Gastrocnemius medialis (tissue), 4 donors: ENCODE data around the gene LRRC27. TPM values are rescaled to one million over a fixed set of nuclear protein-coding genes. Genes with fewer than 3 reads are reported as not detected.

ENCODE experiments used
- ATAC-seq, 2 donors: fragments of 150-250 bp; one replicate each; pipeline ENCODE4 v1.9.1; 2016
- DNase-seq, 2 donors: peaks; one replicate each; pipeline ENCODE4 v3.0.0-alpha.2; 2019
- H3K27ac ChIP-seq, 4 donors: fragments of 200-600 bp; sonication (generic); 1 replicate in 1 of 4; 2 replicates in 3 of 4; pipeline ENCODE4 v1.5.1; 2016 to 2018; ENCODE audit warnings: mild to moderate bottlenecking in 2 of 4, moderate library complexity in 1 of 4
- H3K27me3 ChIP-seq, 3 donors: fragments of 200-600 bp; sonication (generic) in 2 of 3; 1 replicate in 1 of 3; 2 replicates in 2 of 3; pipeline versions ENCODE4 v1.5.1 to v1.6.0; 2016 to 2019; ENCODE audit warnings: mild to moderate bottlenecking in 1 of 3, moderate library complexity in 1 of 3
- H3K36me3 ChIP-seq, 2 donors: fragments of 200-600 bp; sonication (generic) in 1 of 2; one replicate each; pipeline ENCODE4 v1.5.1; 2017 to 2018
- H3K4me1 ChIP-seq, 2 donors: fragments of 200-600 bp; sonication (generic) in 1 of 2; one replicate each; pipeline ENCODE4 v1.5.1; 2016 to 2017; ENCODE audit warnings: mild to moderate bottlenecking in 2 of 2
- H3K4me3 ChIP-seq, 4 donors: fragments of 200-600 bp; sonication (generic) in 3 of 4; 1 replicate in 1 of 4; 2 replicates in 3 of 4; pipeline ENCODE4 v1.5.1; 2016 to 2019; ENCODE audit warnings: mild to moderate bottlenecking in 2 of 4
- H3K9me3 ChIP-seq, 3 donors: fragments of 200-600 bp; sonication (generic) in 2 of 3; 1 replicate in 1 of 3; 2 replicates in 2 of 3; pipeline ENCODE4 v1.5.1; 2016 to 2019
- POLR2A ChIP-seq, 2 donors: fragments of 450-650 bp; IDR thresholded peaks; one replicate each; pipeline ENCODE4 v1.6.1; 2017; ENCODE audit warnings: antibody characterized with exemption in 2 of 2, mild to moderate bottlenecking in 2 of 2, moderate library complexity in 2 of 2
- in situ Hi-C, 4 donors: fragments of 200-750 bp; cut with MboI; loops; one replicate each; pipeline versions ENCODE4 v1.15.0 to v1.8.0; 2017; ENCODE audit warnings: low sequenced_read_pairs in 4 of 4
- intact Hi-C: fragments of 100-400 bp; cut with DNase I; formaldehyde crosslinking; loops from one replicate; pipeline ENCODE4 v1.15.1; 2023; ENCODE audit warnings: low total_unique reads
- total RNA-seq, 4 donors: library from RNA; depleted of rRNA; stranded (reverse); fragments of >200 nt; gene quantifications; one replicate each; pipeline versions ENCODE4 v1.1.0 to v1.2.3, GENCODE V29; 2016
- TF ChIP-seq, protein P1 (sequence below), 5 experiments: fragments of 450-650 bp in 3 of 5; fragments of 200-600 bp in 2 of 5; sonication (generic) in 2 of 5; IDR thresholded peaks in 4 of 5; conservative IDR thresholded peaks in 1 of 5; 1 replicate in 4 of 5; 2 replicates in 1 of 5; pipeline ENCODE4 v1.5.1; 2016 to 2019; ENCODE audit warnings: antibody characterized with exemption in 5 of 5, mild to moderate bottlenecking in 3 of 5, moderate library complexity in 3 of 5

Gene LRRC27
- total RNA-seq, 4 donors from 2014 or later: 1.0 to 7.0 (median 4.1) TPM

DNA sequence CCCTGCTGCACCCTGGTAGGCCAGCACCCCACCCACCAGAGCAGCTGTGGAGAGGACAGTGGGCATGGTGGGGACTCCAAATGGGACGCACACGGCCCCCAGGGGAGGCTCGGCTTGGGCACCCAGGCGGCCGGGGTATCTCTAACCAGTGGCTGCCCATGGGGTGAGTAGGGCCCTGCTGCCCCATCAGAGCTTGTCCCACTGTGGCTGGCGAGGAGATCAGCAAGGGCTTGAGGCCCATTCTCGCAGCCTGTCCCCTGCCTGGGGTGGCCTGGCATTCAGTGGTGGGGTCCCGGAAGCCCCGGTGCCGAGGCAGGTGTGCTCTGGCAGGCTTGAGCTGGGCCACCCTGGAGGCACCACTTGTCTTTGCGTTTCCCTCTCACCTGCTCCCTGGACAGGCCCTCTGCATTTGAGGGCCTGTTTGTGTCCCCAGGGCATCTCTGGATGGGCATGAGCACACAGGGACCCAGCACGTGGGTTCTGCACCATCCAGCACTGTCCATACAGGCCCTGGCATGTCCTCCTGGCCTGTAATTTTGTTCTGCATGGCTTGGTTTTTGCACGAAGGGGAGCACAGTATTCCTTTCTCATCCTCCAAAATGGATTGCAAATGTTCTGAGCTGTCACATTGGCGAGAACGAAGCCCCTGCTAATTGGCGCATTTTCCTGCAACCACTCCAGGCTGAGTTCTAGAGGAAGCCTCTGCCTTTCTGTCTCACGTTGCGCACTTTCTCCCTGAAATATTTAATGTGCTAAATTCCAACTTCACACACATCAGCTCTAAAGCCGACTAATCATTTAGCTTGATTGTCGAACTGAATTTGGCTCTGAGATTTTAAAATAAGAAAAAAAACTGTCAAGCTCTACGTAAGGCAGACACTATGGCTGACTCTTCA is 92.2 kb downstream of the LRRC27 start:
- Histone ChIP-seq H3K4me1 (peaks cover 35 to 45% of the 10 kb centered on the region in 2 donors), H3K27me3 (no peaks in the 10 kb centered on the region), H3K9me3 (no peaks in the 10 kb centered on the region), H3K4me3 (no peak overlapping the region), H3K36me3 (no peaks in the 10 kb centered on the region), H3K27ac (no peak overlapping the region)
- ATAC-seq: no peak
- intact Hi-C loops: no loop called here
- no peak for DNase-seq
- TF ChIP-seq, protein P1, sequence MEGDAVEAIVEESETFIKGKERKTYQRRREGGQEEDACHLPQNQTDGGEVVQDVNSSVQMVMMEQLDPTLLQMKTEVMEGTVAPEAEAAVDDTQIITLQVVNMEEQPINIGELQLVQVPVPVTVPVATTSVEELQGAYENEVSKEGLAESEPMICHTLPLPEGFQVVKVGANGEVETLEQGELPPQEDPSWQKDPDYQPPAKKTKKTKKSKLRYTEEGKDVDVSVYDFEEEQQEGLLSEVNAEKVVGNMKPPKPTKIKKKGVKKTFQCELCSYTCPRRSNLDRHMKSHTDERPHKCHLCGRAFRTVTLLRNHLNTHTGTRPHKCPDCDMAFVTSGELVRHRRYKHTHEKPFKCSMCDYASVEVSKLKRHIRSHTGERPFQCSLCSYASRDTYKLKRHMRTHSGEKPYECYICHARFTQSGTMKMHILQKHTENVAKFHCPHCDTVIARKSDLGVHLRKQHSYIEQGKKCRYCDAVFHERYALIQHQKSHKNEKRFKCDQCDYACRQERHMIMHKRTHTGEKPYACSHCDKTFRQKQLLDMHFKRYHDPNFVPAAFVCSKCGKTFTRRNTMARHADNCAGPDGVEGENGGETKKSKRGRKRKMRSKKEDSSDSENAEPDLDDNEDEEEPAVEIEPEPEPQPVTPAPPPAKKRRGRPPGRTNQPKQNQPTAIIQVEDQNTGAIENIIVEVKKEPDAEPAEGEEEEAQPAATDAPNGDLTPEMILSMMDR (IDR thresholded peaks at IDR 0.05 in 4 of 5, conservative IDR thresholded peaks at IDR 0.05 in 1 of 5): no peak
- TF ChIP-seq POLR2A (IDR thresholded peaks at IDR 0.05): no peak
- in situ Hi-C loops: no loop called here

DNA sequence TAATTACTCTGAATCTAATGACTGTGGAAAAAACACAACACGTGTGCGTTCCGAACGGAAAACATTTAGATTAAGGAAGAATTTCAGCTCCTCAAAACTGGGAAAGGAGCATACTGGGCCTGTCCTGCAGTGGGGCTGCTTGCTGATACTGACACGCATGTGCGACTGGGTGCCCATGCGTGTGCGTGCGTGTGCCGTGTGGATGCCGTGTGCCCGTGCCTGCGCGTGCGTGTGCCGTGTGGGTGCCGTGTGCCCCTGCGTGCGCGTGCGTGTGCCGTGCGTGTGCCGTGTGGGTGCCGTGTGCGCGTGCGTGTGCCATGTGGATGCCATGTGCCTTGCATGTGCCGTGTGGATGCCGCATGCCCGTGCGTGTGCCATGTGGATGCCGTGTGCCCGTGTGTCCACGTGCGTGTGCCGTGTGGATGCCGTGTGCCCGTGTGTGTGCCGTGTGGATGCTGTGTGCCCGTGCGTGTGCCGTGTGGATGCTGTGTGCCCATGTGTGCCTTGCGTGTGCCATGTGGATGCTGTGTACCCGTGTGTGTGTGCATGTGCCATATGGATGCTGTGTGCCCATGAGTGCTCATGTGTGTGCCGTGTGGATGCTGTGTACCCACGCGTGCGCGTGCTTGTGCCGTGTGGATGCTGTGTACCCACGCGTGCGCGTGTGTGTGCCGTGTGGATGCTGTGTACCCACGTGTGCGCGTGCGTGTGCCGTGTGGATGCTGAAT is 93.2 kb downstream of the LRRC27 start:
- no peak overlapping the region for H3K27ac ChIP-seq
- TF ChIP-seq, protein P1 (IDR thresholded peaks at IDR 0.05 in 4 of 5, conservative IDR thresholded peaks at IDR 0.05 in 1 of 5): no peak
- no peak for TF ChIP-seq POLR2A (IDR thresholded peaks at IDR 0.05)
- no peaks in the 10 kb centered on the region for H3K27me3 ChIP-seq
- in situ Hi-C loops: no loop called here
- H3K4me1 ChIP-seq: peaks cover 34 to 37% of the 10 kb centered on the region in 2 donors
- intact Hi-C loops: no loop called here
- no peak for DNase-seq
- no peak overlapping the region for H3K4me3 ChIP-seq
- H3K9me3 ChIP-seq: no peaks in the 10 kb centered on the region
- no peak for ATAC-seq
- H3K36me3 ChIP-seq: no peaks in the 10 kb centered on the region

DNA sequence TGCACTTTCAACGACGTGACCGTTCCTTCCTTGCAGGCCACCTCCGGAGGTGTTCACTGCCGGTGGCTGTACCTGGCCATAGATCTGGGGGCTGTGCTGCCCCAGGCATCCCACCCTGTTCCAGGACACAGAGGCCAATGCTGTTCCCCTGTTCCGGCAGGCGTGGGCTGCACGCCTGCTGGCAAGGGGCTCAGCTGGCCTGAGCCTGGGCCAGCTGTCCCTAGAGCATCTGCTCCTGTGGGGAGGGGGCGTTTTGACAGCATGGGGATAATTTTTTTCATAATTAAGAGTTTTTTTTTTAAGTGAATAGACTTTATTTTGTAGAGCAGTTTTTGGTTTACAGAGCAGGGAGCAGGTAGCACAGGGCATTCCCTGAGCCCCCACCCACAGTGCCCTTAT is 93.8 kb downstream of the LRRC27 start:
- in situ Hi-C loops (no loop called here), intact Hi-C loops (no loop called here)
- Histone ChIP-seq H3K4me1 (peaks cover 29 to 32% of the 10 kb centered on the region in 2 donors), H3K27ac (no peak overlapping the region), H3K4me3 (no peak overlapping the region), H3K27me3 (no peaks in the 10 kb centered on the region), H3K9me3 (no peaks in the 10 kb centered on the region), H3K36me3 (no peaks in the 10 kb centered on the region)
- ATAC-seq: no peak
- TF ChIP-seq, protein P1 (IDR thresholded peaks at IDR 0.05 in 4 of 5, conservative IDR thresholded peaks at IDR 0.05 in 1 of 5): no peak
- no peak for TF ChIP-seq POLR2A (IDR thresholded peaks at IDR 0.05)
- DNase-seq: no peak

DNA sequence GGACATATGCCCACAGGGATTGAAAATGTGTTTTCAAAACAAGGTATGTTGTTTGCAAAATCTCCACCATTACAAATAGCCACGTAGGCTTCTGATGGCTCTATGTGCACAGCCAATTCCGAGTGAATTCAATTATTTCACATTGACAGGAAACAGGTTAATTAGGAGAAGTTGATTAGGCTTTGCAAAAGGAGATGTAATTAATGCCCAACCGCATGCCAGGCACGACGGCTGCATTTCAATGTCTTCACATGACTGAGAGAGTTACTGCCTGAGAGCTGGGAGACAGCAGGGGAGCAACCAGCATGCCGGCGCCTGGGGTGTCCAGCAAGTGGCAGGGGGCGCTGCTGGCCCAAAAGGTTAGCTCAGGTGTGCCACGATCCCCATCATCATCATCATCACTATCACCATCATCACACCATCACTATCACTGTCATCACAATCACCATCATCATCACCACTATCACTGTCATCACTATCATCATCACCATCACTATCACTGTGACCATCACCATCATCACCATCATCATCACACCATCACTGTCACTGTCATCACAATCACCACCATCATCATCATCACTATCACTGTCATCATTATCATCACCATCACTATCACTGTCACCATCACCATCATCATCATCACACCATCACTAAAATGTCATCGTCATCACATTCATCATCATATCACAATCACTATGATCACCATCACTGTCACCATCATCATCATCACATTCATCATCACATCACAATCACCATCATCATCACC is 95.2 kb downstream of the LRRC27 start:
- intact Hi-C loops (no loop called here), in situ Hi-C loops (no loop called here)
- no peak for DNase-seq
- no peaks in the 10 kb centered on the region for H3K27me3 ChIP-seq
- TF ChIP-seq, protein P1 (IDR thresholded peaks at IDR 0.05 in 4 of 5, conservative IDR thresholded peaks at IDR 0.05 in 1 of 5): no peak
- TF ChIP-seq POLR2A (IDR thresholded peaks at IDR 0.05): no peak
- ATAC-seq: no peak
- H3K4me1 ChIP-seq: peaks cover 14 to 17% of the 10 kb centered on the region in 2 donors
- no peak overlapping the region for H3K27ac ChIP-seq
- no peaks in the 10 kb centered on the region for H3K36me3 ChIP-seq
- no peak overlapping the region for H3K4me3 ChIP-seq
- no peaks in the 10 kb centered on the region for H3K9me3 ChIP-seq
